Measurements from ENCODE around the gene SMAD1.

SMAD1 gene

GRCh38 chr4:145484225-145484846 lies 2.7 kb downstream of the SMAD1 start:
- Mint-ChIP-seq H3K4me3 (no peak overlapping the region), H3K27me3 (ENCODE audit: low read depth) (no peaks in the 10 kb centered on the region), H3K27ac (no peak overlapping the region), H3K36me3 (ENCODE audit: low read depth) (peaks cover under 1% of the 10 kb centered on the region), H3K4me1 (peaks cover 21% of the 10 kb centered on the region), H3K9me3 (no peaks in the 10 kb centered on the region)
- TF ChIP-seq CTCF (IDR thresholded peaks at IDR 0.05; ENCODE audit: unreplicated experiment in 3 of 3), result no peak

GRCh38 chr4:145485120-145485519 lies 3.5 kb downstream of the SMAD1 start:
- Mint-ChIP-seq H3K27me3 (ENCODE audit: low read depth) (no peaks in the 10 kb centered on the region), H3K36me3 (ENCODE audit: low read depth) (no peaks in the 10 kb centered on the region), H3K27ac (no peak overlapping the region), H3K9me3 (no peaks in the 10 kb centered on the region), H3K4me1 (peaks cover 21% of the 10 kb centered on the region), H3K4me3 (no peak overlapping the region)
- no peak for TF ChIP-seq CTCF (IDR thresholded peaks at IDR 0.05; ENCODE audit: unreplicated experiment in 3 of 3)

GRCh38 chr4:145486603-145487002 lies 5.0 kb downstream of the SMAD1 start:
- no peak for TF ChIP-seq CTCF (IDR thresholded peaks at IDR 0.05; ENCODE audit: unreplicated experiment in 3 of 3)
- H3K27me3 Mint-ChIP-seq (ENCODE audit: low read depth), result no peaks in the 10 kb centered on the region
- H3K4me1 Mint-ChIP-seq, result peaks cover 18% of the 10 kb centered on the region
- H3K36me3 Mint-ChIP-seq (ENCODE audit: low read depth), result no peaks in the 10 kb centered on the region
- H3K4me3 Mint-ChIP-seq, result peak overlapping the region in 1 of 3 experiments; percentile 37
- H3K27ac Mint-ChIP-seq, result peak overlapping the region in 2 of 3 experiments; percentile 23 to 38
- H3K9me3 Mint-ChIP-seq, result no peaks in the 10 kb centered on the region

- Mint-ChIP-seq H3K27ac (no peak overlapping the region), H3K9me3 (no peaks in the 10 kb centered on the region), H3K27me3 (ENCODE audit: low read depth) (no peaks in the 10 kb centered on the region), H3K4me1 (peaks cover 20% of the 10 kb centered on the region), H3K36me3 (ENCODE audit: low read depth) (no peaks in the 10 kb centered on the region), H3K4me3 (no peak overlapping the region)
- TF ChIP-seq CTCF (IDR thresholded peaks at IDR 0.05; ENCODE audit: unreplicated experiment in 3 of 3), result no peak
These were observed 6.0 kb downstream of the SMAD1 start for GRCh38 chr4:145487631-145488030.

GRCh38 chr4:145488310-145488709 lies 6.7 kb downstream of the SMAD1 start:
- Mint-ChIP-seq H3K4me1 (peaks cover 26% of the 10 kb centered on the region), H3K27ac (no peak overlapping the region), H3K4me3 (no peak overlapping the region), H3K27me3 (ENCODE audit: low read depth) (no peaks in the 10 kb centered on the region), H3K9me3 (no peaks in the 10 kb centered on the region), H3K36me3 (ENCODE audit: low read depth) (no peaks in the 10 kb centered on the region)
- no peak for TF ChIP-seq CTCF (IDR thresholded peaks at IDR 0.05; ENCODE audit: unreplicated experiment in 3 of 3)

- H3K4me1 Mint-ChIP-seq, result peaks cover 32% of the 10 kb centered on the region
- H3K27me3 Mint-ChIP-seq (ENCODE audit: low read depth), result no peaks in the 10 kb centered on the region
- no peak overlapping the region for H3K27ac Mint-ChIP-seq
- H3K9me3 Mint-ChIP-seq, result no peaks in the 10 kb centered on the region
- no peak for TF ChIP-seq CTCF (IDR thresholded peaks at IDR 0.05; ENCODE audit: unreplicated experiment in 3 of 3)
- H3K4me3 Mint-ChIP-seq, result no peak overlapping the region
- H3K36me3 Mint-ChIP-seq (ENCODE audit: low read depth), result no peaks in the 10 kb centered on the region
These were observed 7.9 kb downstream of the SMAD1 start for GRCh38 chr4:145489556-145489955.
